ENCODE measurements around the gene RNF113B.

DNA sequence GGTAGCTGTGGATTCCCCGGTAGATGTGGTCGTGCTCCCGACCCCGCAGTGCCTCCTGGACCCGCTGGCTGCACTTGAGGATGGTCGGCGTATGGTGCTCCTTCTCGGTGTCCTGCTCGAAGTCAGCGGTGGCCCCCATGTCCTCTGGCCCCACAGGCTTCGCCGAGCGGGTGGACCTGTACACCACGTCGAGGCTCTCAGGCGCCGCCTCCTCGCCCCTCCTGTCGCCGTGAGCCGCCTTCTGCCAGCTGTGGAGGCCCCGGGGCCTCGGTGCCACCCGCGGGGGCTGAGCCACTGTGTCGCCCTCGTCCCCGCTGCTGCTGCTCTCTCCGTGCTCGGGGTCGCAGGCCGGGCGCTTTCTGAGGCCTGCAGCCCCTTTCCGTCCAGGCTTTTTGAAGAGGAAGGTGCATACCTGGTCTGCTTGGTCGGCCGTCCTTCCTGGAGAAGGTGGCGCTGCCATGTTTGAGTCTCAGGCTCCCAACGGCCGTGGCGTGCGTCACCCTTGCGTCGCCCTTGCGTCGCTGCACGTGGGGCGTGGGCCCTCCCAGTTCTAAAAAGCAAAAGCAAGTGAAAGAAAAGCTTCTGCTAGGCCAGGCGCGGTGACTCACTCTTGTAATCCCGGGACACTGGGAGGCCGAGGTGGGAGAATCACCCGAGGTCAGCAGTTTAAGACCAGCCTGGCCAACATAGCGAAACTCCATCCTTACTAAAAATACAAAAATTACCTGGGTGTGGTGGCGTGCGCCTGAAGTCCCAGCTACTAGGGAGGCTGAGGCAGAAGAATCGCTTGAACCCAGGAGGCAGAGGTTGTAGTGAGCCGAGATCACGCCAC is at the start of gene RNF113B:
- TF ChIP-seq CBX2 (IDR thresholded peaks at IDR 0.05; ENCODE audit: low read depth, low read length): no peak
- no peak for TF ChIP-seq CBX2 (CRISPR knock-in tag; IDR thresholded peaks at IDR 0.05; ENCODE audit: low read depth)
- TF ChIP-seq, protein P1, sequence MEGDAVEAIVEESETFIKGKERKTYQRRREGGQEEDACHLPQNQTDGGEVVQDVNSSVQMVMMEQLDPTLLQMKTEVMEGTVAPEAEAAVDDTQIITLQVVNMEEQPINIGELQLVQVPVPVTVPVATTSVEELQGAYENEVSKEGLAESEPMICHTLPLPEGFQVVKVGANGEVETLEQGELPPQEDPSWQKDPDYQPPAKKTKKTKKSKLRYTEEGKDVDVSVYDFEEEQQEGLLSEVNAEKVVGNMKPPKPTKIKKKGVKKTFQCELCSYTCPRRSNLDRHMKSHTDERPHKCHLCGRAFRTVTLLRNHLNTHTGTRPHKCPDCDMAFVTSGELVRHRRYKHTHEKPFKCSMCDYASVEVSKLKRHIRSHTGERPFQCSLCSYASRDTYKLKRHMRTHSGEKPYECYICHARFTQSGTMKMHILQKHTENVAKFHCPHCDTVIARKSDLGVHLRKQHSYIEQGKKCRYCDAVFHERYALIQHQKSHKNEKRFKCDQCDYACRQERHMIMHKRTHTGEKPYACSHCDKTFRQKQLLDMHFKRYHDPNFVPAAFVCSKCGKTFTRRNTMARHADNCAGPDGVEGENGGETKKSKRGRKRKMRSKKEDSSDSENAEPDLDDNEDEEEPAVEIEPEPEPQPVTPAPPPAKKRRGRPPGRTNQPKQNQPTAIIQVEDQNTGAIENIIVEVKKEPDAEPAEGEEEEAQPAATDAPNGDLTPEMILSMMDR (CRISPR knock-in tag; IDR thresholded peaks at IDR 0.05): no peak
- TF ChIP-seq NBN (conservative IDR thresholded peaks at IDR 0.05): no peak
- no peak for TF ChIP-seq ZNF382 (CRISPR knock-in tag; IDR thresholded peaks at IDR 0.05; ENCODE audit: borderline replicate concordance)
- TF ChIP-seq NFIC (IDR thresholded peaks at IDR 0.05; ENCODE audit: low read length): no peak
- no peak for TF ChIP-seq TCF7L2 (IDR thresholded peaks at IDR 0.05; ENCODE audit: low read depth, low read length)
- TF ChIP-seq EZH2 (conservative IDR thresholded peaks at IDR 0.05; ENCODE audit: low read depth, low read length): no peak
- no peak for TF ChIP-seq NR3C1 (CRISPR knock-in tag; IDR thresholded peaks at IDR 0.05)
- TF ChIP-seq, protein P2, sequence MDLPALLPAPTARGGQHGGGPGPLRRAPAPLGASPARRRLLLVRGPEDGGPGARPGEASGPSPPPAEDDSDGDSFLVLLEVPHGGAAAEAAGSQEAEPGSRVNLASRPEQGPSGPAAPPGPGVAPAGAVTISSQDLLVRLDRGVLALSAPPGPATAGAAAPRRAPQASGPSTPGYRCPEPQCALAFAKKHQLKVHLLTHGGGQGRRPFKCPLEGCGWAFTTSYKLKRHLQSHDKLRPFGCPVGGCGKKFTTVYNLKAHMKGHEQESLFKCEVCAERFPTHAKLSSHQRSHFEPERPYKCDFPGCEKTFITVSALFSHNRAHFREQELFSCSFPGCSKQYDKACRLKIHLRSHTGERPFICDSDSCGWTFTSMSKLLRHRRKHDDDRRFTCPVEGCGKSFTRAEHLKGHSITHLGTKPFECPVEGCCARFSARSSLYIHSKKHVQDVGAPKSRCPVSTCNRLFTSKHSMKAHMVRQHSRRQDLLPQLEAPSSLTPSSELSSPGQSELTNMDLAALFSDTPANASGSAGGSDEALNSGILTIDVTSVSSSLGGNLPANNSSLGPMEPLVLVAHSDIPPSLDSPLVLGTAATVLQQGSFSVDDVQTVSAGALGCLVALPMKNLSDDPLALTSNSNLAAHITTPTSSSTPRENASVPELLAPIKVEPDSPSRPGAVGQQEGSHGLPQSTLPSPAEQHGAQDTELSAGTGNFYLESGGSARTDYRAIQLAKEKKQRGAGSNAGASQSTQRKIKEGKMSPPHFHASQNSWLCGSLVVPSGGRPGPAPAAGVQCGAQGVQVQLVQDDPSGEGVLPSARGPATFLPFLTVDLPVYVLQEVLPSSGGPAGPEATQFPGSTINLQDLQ (CRISPR knock-in tag; IDR thresholded peaks at IDR 0.05): no peak
- no peak for TF ChIP-seq EP300 (IDR thresholded peaks at IDR 0.05; ENCODE audit: low read depth in 2 of 2, low read length in 2 of 2)
- no peak for TF ChIP-seq EP300 (CRISPR knock-in tag; IDR thresholded peaks at IDR 0.05; ENCODE audit: borderline replicate concordance)
